Ishikawa (cell line): Measurements from ENCODE around the gene FSTL4.

ENCODE experiments used
- CEBPB ChIP-seq: IDR thresholded peaks from 2 replicates; pipeline ENCODE4 v1.6.1; 2012
- CREB1 ChIP-seq: IDR thresholded peaks from 2 replicates; pipeline ENCODE4 v1.6.1; 2012; ENCODE audit warnings: low read depth
- EGR1 ChIP-seq: IDR thresholded peaks from 2 replicates; pipeline ENCODE4 v1.6.1; 2012
- EP300 ChIP-seq: IDR thresholded peaks from 2 replicates; pipeline ENCODE4 v1.6.1; 2012; ENCODE audit warnings: borderline replicate concordance
- FOXM1 ChIP-seq: IDR thresholded peaks from 2 replicates; pipeline ENCODE4 v1.6.1; 2012; ENCODE audit warnings: low read depth, borderline replicate concordance
- NFIC ChIP-seq: IDR thresholded peaks from 2 replicates; pipeline ENCODE4 v1.6.1; 2012
- RAD21 ChIP-seq: IDR thresholded peaks from 2 replicates; pipeline ENCODE4 v1.6.1; 2012; ENCODE audit warnings: low read depth
- TAF1 ChIP-seq: IDR thresholded peaks from 2 replicates; pipeline ENCODE4 v1.6.1; 2012; ENCODE audit warnings: low read depth, mild to moderate bottlenecking
- TCF12 ChIP-seq: IDR thresholded peaks from 2 replicates; pipeline ENCODE4 v1.6.1; 2012; ENCODE audit warnings: low read depth
- TEAD4 ChIP-seq: IDR thresholded peaks from 2 replicates; pipeline ENCODE4 v1.6.1; 2012
- USF1 ChIP-seq: IDR thresholded peaks from 2 replicates; pipeline ENCODE4 v1.6.1; 2012
- YY1 ChIP-seq: IDR thresholded peaks from 2 replicates; pipeline ENCODE4 v1.6.1; 2012; ENCODE audit warnings: low read depth
- ZBTB7A ChIP-seq: IDR thresholded peaks from 2 replicates; pipeline ENCODE4 v1.6.1; 2012; ENCODE audit warnings: low read depth
- TF ChIP-seq, protein P1 (sequence below): IDR thresholded peaks from 2 replicates; pipeline ENCODE4 v1.6.1; 2012; ENCODE audit warnings: low read depth, mild to moderate bottlenecking
- TF ChIP-seq, protein P2 (sequence below): IDR thresholded peaks from 2 replicates; pipeline ENCODE4 v1.6.1; 2012

Gene FSTL4

GRCh38 chr5:133483406-133484090 lies 128.8 kb downstream of the FSTL4 start:
- no peak for TF ChIP-seq NFIC
- TF ChIP-seq EGR1, result no peak
- TF ChIP-seq TEAD4, result no peak
- TF ChIP-seq TCF12, result no peak
- TF ChIP-seq, protein P1, sequence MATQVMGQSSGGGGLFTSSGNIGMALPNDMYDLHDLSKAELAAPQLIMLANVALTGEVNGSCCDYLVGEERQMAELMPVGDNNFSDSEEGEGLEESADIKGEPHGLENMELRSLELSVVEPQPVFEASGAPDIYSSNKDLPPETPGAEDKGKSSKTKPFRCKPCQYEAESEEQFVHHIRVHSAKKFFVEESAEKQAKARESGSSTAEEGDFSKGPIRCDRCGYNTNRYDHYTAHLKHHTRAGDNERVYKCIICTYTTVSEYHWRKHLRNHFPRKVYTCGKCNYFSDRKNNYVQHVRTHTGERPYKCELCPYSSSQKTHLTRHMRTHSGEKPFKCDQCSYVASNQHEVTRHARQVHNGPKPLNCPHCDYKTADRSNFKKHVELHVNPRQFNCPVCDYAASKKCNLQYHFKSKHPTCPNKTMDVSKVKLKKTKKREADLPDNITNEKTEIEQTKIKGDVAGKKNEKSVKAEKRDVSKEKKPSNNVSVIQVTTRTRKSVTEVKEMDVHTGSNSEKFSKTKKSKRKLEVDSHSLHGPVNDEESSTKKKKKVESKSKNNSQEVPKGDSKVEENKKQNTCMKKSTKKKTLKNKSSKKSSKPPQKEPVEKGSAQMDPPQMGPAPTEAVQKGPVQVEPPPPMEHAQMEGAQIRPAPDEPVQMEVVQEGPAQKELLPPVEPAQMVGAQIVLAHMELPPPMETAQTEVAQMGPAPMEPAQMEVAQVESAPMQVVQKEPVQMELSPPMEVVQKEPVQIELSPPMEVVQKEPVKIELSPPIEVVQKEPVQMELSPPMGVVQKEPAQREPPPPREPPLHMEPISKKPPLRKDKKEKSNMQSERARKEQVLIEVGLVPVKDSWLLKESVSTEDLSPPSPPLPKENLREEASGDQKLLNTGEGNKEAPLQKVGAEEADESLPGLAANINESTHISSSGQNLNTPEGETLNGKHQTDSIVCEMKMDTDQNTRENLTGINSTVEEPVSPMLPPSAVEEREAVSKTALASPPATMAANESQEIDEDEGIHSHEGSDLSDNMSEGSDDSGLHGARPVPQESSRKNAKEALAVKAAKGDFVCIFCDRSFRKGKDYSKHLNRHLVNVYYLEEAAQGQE, result no peak
- no peak for TF ChIP-seq USF1
- no peak for TF ChIP-seq FOXM1
- TF ChIP-seq EP300, result no peak
- TF ChIP-seq, protein P2, sequence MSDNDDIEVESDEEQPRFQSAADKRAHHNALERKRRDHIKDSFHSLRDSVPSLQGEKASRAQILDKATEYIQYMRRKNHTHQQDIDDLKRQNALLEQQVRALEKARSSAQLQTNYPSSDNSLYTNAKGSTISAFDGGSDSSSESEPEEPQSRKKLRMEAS, result no peak
- TF ChIP-seq CREB1, result no peak

GRCh38 chr5:133482028-133482427 lies 130.3 kb downstream of the FSTL4 start:
- TF ChIP-seq USF1 (no peak), TEAD4 (no peak), ZBTB7A (no peak), YY1 (no peak), TAF1 (no peak), NFIC (no peak), CREB1 (no peak), CEBPB (no peak)
- TF ChIP-seq, protein P1, result no peak

DNA sequence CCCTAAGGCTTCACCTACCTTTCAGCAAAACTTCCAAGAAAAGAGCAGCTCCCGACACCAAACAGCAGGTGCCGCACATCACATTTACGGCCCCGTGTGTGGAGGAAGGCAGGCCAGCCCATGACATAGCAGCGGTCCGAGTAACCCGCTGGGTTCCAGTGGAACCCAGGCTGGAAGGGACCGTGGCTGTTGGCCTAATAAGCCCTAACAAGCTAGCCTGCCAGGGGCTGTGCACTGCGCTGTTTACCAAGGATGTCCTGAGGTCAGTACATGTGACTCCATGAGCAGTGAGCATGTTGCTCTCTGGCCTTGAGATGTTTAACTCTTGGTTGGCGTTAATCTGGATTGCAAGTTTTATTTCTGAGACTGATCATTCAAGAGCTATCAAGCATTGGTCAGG lies 131.5 kb downstream of the FSTL4 start:
- TF ChIP-seq YY1 (no peak), NFIC (no peak), EP300 (no peak), EGR1 (no peak), RAD21 (no peak), TCF12 (no peak), TEAD4 (no peak), USF1 (no peak), CEBPB (no peak), CREB1 (no peak), TAF1 (no peak), ZBTB7A (no peak), FOXM1 (no peak)
- TF ChIP-seq, protein P1, result no peak
- TF ChIP-seq, protein P2, result no peak

GRCh38 chr5:133480366-133480765 lies 132.0 kb downstream of the FSTL4 start:
- TF ChIP-seq RAD21 (no peak), ZBTB7A (no peak), USF1 (no peak), EGR1 (no peak), TCF12 (no peak), FOXM1 (no peak), TAF1 (no peak), TEAD4 (no peak), YY1 (no peak), CEBPB (no peak), CREB1 (no peak), NFIC (no peak), EP300 (no peak)
- TF ChIP-seq, protein P2, result no peak
- TF ChIP-seq, protein P1, result no peak
